Fibroblast of villous mesenchyme (primary cell): ENCODE measurements around the gene ANK3. TPM values are rescaled to one million over a fixed set of nuclear protein-coding genes. Genes with fewer than 3 reads are reported as not detected.

ENCODE experiments used
- DNase-seq: peaks from one replicate; pipeline ENCODE4 v3.0.0-alpha.2; 2010; ENCODE audit warnings: low read depth
- H3K4me3 ChIP-seq: 2 replicates; pipeline ENCODE4 v1.5.1; 2011; ENCODE audit warnings: low read depth, mild to moderate bottlenecking, low read length
- CTCF ChIP-seq: IDR thresholded peaks from 2 replicates; pipeline ENCODE4 v1.5.1; 2012; ENCODE audit warnings: low read depth, mild to moderate bottlenecking, low read length; ENCODE audit not compliant: insufficient read depth
- total RNA-seq: library from RNA; depleted of rRNA; stranded (reverse); fragments of >200 nt; gene quantifications from 2 replicates; pipeline ENCODE4 v1.2.3, GENCODE V29; 2012

ANK3 gene
- total RNA-seq, 1 donor = 1.3 TPM

DNA sequence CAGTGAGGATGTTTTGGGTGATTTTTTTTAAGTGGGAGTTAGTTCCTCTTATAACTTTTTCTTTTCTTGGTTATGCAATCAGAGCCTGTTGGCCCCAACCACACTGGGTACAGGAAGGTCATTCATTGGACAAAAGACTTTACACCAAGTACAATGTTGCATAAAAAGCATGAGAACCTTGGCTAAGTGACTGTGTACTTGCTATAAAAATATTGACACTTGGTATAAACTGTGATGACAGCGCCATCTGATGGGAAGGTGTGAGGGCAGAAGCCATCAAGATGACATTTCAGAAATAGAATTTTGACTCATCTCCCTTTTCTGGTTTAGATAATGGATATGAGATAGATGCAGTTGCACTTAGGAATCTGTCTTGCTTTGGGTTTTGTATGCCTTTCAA lies 357.0 kb downstream of the ANK3 start:
- peak; percentile 47 for TF ChIP-seq CTCF
- DNase-seq = peak; percentile 55
- H3K4me3 ChIP-seq = no peak overlapping the region

DNA sequence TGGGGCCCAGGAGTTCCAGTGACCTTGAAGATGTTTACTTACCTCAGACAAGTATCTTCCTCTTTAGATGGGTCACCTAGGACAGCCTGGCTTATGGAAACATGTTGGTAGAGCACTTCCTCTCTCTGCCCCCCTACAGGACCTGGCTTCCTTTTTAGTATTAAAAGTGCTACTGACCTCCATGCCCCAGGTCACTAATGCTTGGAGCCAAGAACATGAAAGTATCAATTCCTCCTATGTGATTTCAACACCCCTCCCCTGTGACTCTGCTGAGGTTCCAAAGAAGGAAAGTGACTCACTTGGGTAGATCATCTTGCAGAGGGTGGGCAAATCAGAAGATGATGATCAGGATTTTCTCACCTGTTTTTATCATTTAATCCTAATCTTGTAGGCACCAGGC lies 358.0 kb downstream of the ANK3 start:
- no peak for TF ChIP-seq CTCF
- DNase-seq = no peak
- H3K4me3 ChIP-seq = no peak overlapping the region

DNA sequence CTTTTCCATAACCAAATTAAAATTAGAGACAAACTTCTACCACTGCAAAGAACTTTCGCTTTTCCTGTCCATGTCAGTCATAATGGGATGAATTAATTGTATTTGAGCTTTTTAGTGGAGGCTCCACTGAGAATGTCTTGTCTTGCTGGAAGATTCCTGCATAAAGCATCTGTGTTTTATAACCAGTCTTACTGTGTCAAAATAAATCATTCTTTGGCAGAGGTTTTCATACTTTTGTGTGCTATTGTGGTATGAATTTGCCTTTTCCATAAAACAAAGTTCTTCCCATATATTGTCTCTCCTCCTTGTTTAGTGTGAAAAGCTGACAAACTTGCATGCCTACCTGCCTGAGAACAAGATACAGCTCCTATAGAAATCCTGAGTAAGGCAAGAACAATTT lies 358.5 kb downstream of the ANK3 start:
- no peak overlapping the region for H3K4me3 ChIP-seq
- no peak for DNase-seq
- TF ChIP-seq CTCF = no peak

DNA sequence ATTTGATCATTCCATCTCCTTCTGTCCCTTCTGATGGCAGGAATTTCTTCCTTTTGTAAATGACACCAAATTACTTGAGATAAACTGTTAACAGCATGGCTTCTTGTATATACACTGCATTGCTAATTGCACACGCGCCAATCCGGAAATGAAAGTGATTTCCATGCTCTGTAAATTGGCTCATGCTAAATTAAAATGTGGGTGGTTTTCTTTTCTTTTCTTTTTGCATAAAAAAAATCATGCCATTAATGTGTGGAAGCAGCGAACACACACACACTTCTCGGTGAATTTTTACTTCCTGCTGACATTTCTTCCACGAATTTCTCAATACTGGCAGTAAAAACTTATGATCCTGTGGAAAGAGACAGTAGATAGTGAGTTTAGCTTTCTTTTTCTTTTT lies 360.2 kb downstream of the ANK3 start:
- DNase-seq = no peak
- H3K4me3 ChIP-seq = no peak overlapping the region
- no peak for TF ChIP-seq CTCF

DNA sequence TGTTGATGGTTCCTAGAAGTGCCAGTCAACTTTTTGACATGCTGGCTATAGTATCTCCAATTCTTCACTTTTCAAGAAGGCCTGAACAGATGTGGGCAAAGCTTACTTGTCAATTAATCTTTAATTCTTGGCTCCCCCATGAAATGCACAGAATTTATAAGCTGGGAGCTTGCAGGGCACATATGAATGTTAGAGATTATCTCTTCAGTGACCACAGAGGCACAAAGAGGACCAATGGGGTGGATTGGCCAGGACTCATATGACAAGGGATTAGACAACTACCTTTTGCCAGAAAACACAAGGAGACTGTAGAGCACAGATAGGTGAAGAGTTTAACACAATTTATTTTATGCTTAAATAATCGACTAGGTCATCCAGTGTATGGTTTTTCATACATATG lies 361.6 kb downstream of the ANK3 start:
- H3K4me3 ChIP-seq = no peak overlapping the region
- TF ChIP-seq CTCF = no peak
- no peak for DNase-seq

DNA sequence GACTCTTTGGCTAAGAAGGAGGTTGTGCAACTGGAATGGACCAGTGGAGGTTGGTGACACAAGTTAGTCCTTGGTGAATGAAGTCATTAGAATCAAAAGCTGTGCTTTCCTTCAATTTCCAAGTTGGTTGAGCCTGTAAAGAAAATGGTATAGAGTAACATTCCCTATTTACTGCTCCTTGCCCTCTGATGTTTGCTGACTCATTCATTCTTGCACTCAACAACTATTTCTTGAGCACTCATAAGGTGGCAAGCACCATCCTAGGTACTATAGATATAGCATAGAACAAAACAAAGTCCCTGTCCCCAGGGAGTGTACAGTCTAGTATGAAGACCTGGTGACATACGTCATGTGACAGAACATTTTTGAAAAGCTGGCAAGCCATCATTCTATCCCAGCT lies 364.4 kb downstream of the ANK3 start:
- no peak for DNase-seq
- no peak for TF ChIP-seq CTCF

GRCh38 chr10:60024506-60024905 lies 365.2 kb downstream of the ANK3 start:
- no peak for DNase-seq
- H3K4me3 ChIP-seq = no peak overlapping the region
- TF ChIP-seq CTCF = no peak

More for the DNA sequence above, 364.4 kb downstream of the ANK3 start:
- no peak overlapping the region for H3K4me3 ChIP-seq
